Smooth muscle cell (in vitro differentiated cells): Measurements from ENCODE around the gene SLC4A11. TPM values are rescaled to one million over a fixed set of nuclear protein-coding genes. Genes with fewer than 3 reads are reported as not detected.

Experiments used
- DNase-seq: peaks from one replicate; lab custom pipeline; 2025; ENCODE audit not compliant: unreplicated experiment; lab: John Stamatoyannopoulos, UW
- H2AFZ ChIP-seq: fragments of 200-600 bp; sonication (generic); 2 replicates; pipeline ENCODE4 v1.6.0; 2016; ENCODE audit warnings: antibody characterized with exemption, low read depth, mild to moderate bottlenecking
- H3F3A ChIP-seq: fragments of 200-600 bp; sonication (generic); 2 replicates; pipeline ENCODE4 v1.6.0; 2017; ENCODE audit warnings: antibody characterized with exemption, low read depth
- H3K27ac ChIP-seq: fragments of 200-600 bp; sonication (generic); 2 replicates; pipeline ENCODE4 v1.5.1; 2016; ENCODE audit warnings: low read depth, mild to moderate bottlenecking
- H3K27me3 ChIP-seq: fragments of 200-600 bp; sonication (generic); 2 replicates; pipeline ENCODE4 v1.6.1; 2016; ENCODE audit warnings: low read depth, mild to moderate bottlenecking
- H3K36me3 ChIP-seq: fragments of 200-600 bp; sonication (generic); 2 replicates; pipeline ENCODE4 v1.5.1; 2016; ENCODE audit warnings: low read depth
- H3K4me1 ChIP-seq: fragments of 200-600 bp; sonication (generic); 2 replicates; pipeline ENCODE4 v1.5.1; 2016; ENCODE audit warnings: low read depth
- H3K4me2 ChIP-seq: fragments of 200-600 bp; sonication (generic); 2 replicates; pipeline ENCODE4 v1.6.0; 2016; ENCODE audit warnings: mild to moderate bottlenecking
- H3K4me3 ChIP-seq: fragments of 200-600 bp; sonication (generic); 2 replicates; pipeline ENCODE4 v1.5.1; 2016; ENCODE audit warnings: mild to moderate bottlenecking
- H3K79me2 ChIP-seq: fragments of 200-600 bp; sonication (generic); 2 replicates; pipeline ENCODE4 v1.6.0; 2016; ENCODE audit warnings: low read depth, mild to moderate bottlenecking
- H3K9ac ChIP-seq: fragments of 200-600 bp; sonication (generic); 2 replicates; pipeline ENCODE4 v1.6.0; 2016; ENCODE audit warnings: low read depth
- H3K9me3 ChIP-seq: fragments of 200-600 bp; sonication (generic); replicated peaks from 2 replicates; pipeline ENCODE4 v1.5.1; 2016; ENCODE audit warnings: low read depth
- H4K20me1 ChIP-seq: fragments of 200-600 bp; sonication (generic); 2 replicates; pipeline ENCODE4 v1.6.0; 2016; ENCODE audit warnings: low read depth
- WGBS: methylation state at CpG from one replicate; pipeline ENCODE4 v1.1.7; 2016; ENCODE audit warnings: low lambda C conversion rate; 5-methylcytosine and 5-hydroxymethylcytosine counted together
- polyA plus RNA-seq: library from polyadenylated mRNA; unstranded; fragments of >200 nt; fragmentation: Nextera tagmentation; extraction: Ambion mirVana; gene quantifications from 2 replicates; pipeline ENCODE4 v1.2.1, GENCODE V29; 2016
- total RNA-seq: library from RNA; depleted of rRNA; stranded (reverse); fragments of >200 nt; gene quantifications from 2 replicates; pipeline ENCODE4 v1.2.3, GENCODE V29; 2014
- TF ChIP-seq, protein P1 (sequence below): fragments of 200-600 bp; sonication (generic); IDR thresholded peaks from 2 replicates; pipeline ENCODE4 v1.5.1; 2017; ENCODE audit warnings: borderline replicate concordance, mild to moderate bottlenecking, antibody characterized with exemption; ENCODE audit not compliant: insufficient read depth, poor library complexity, severe bottlenecking

SLC4A11 gene
- total and polyA plus RNA-seq, 2 experiments from 2014 or later: 0.27 to 1.5 TPM

DNA sequence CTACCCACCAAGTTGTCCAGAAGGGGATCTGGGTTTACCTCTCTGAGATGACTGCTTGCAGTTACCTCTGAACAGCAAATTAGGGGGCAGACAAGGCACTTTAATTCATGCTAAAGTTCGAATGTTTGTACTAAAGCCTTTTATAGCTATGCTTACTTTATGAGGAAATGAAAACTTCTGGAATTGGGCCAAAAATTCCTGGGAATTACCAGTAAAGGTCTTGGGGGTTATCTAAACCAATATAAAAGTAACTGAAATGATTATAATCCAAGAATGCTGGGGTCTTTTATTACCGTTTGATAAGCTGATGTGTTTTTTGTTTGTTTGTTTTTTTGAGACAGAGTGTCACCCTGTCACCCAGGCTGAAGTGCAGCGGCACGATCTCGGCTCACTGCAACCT is 57.7 kb downstream of the SLC4A11 start:
- no peak overlapping the region for H3K4me2 ChIP-seq
- H3K79me2 ChIP-seq: no peaks in the 10 kb centered on the region
- no peaks in the 10 kb centered on the region for H3K36me3 ChIP-seq
- H3F3A ChIP-seq: no peaks in the 10 kb centered on the region
- H4K20me1 ChIP-seq: no peaks in the 10 kb centered on the region
- no peak overlapping the region for H2AFZ ChIP-seq
- H3K27ac ChIP-seq: no peak overlapping the region
- H3K4me1 ChIP-seq: no peaks in the 10 kb centered on the region
- TF ChIP-seq, protein P1, sequence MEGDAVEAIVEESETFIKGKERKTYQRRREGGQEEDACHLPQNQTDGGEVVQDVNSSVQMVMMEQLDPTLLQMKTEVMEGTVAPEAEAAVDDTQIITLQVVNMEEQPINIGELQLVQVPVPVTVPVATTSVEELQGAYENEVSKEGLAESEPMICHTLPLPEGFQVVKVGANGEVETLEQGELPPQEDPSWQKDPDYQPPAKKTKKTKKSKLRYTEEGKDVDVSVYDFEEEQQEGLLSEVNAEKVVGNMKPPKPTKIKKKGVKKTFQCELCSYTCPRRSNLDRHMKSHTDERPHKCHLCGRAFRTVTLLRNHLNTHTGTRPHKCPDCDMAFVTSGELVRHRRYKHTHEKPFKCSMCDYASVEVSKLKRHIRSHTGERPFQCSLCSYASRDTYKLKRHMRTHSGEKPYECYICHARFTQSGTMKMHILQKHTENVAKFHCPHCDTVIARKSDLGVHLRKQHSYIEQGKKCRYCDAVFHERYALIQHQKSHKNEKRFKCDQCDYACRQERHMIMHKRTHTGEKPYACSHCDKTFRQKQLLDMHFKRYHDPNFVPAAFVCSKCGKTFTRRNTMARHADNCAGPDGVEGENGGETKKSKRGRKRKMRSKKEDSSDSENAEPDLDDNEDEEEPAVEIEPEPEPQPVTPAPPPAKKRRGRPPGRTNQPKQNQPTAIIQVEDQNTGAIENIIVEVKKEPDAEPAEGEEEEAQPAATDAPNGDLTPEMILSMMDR: no peak
- H3K4me3 ChIP-seq: no peak overlapping the region
- no peak for DNase-seq
- no peaks in the 10 kb centered on the region for H3K9me3 ChIP-seq
- 88% methylated on average over 5 of the region's 5 CpGs for WGBS
- H3K9ac ChIP-seq: no peak overlapping the region
- H3K27me3 ChIP-seq: no peaks in the 10 kb centered on the region

DNA sequence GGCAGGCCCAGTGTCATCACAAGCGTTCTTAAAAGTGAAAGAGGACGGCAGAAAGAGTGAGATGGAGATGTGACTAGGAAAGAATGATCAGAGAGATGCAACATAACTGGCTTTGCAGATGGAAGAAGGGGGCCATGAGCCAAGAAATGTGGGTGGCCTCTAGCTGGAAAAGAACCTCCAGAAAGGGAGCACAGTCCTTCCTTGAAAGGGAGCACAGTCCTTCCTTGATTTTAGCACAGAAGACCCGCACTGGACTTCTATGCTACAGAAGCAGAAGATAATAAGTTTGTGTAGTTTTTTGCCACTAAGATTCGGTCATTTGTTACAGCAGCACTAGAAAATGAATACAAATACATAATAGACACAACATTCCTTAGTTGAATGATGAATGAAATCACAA is 58.7 kb downstream of the SLC4A11 start:
- Histone ChIP-seq H3F3A (no peaks in the 10 kb centered on the region), H3K27ac (no peak overlapping the region), H3K4me2 (no peak overlapping the region), H3K27me3 (no peaks in the 10 kb centered on the region), H3K9ac (no peak overlapping the region), H3K4me1 (peaks cover 2% of the 10 kb centered on the region), H3K79me2 (no peaks in the 10 kb centered on the region), H3K4me3 (no peak overlapping the region), H4K20me1 (no peaks in the 10 kb centered on the region), H2AFZ (no peak overlapping the region), H3K36me3 (no peaks in the 10 kb centered on the region), H3K9me3 (no peaks in the 10 kb centered on the region)
- 71% methylated on average over 4 of the region's 4 CpGs for WGBS
- DNase-seq: no peak
- TF ChIP-seq, protein P1: no peak

DNA sequence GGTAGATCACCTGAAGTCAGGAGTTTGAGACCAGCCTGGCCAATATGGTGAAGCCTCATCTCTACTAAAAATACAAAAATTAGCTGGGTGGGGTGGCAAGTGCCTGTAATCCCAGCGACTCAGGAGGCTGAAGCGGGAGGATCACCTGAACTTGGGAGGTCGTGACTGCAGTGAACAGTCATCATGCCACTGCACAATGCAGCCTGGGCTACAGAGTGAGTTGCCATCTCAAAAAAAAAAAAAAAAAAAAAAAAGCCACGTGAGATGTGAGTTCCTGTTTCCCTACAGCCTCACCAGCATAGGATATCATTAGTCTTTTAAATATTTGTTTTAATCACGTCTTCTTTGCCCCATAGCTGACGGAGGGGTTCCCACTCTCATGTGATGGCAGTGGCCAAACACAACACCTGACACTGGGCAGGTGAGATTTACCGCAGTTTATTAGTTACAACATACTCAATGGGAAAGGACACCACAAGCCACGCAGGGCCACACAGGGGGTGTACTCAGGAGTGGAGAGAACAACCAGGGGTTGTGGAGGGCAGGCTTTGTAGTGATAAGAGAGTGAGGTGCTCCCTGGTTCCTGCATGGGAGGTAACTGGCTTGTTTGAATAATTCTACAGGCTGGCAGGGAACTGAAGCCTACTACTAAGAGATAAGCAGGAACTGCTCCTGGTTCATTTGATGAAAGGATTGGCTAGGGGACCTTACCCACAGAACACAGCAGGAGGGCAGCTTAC is 61.1 kb downstream of the SLC4A11 start:
- Histone ChIP-seq H3K36me3 (no peaks in the 10 kb centered on the region), H3F3A (no peaks in the 10 kb centered on the region), H3K4me3 (no peak overlapping the region), H3K27me3 (no peaks in the 10 kb centered on the region), H4K20me1 (no peaks in the 10 kb centered on the region), H3K4me1 (peaks cover 13% of the 10 kb centered on the region), H3K27ac (no peak overlapping the region), H3K79me2 (no peaks in the 10 kb centered on the region), H3K4me2 (no peak overlapping the region), H2AFZ (no peak overlapping the region), H3K9ac (no peak overlapping the region), H3K9me3 (no peaks in the 10 kb centered on the region)
- DNase-seq: no peak
- 94% methylated on average over 8 of the region's 8 CpGs for WGBS
- TF ChIP-seq, protein P1: no peak

Other genes with a start within 250 kb of the SLC4A11 start
- not detected in 2 replicates for gene GNRH2, start 195.6 kb downstream of the SLC4A11 start, total RNA-seq
- gene GNRH2, start 195.6 kb downstream of the SLC4A11 start, polyA plus RNA-seq: not detected in 2 replicates
- gene MRPS26, start 193.1 kb downstream of the SLC4A11 start, total RNA-seq: 18.3 and 24.4 TPM in 2 replicates
- gene MRPS26, start 193.1 kb downstream of the SLC4A11 start, polyA plus RNA-seq: 62.9 and 79.6 TPM in 2 replicates
- not detected in 2 replicates for gene OXT, start 167.6 kb downstream of the SLC4A11 start, total RNA-seq
- gene OXT, start 167.6 kb downstream of the SLC4A11 start, polyA plus RNA-seq: 2.8 and 3.5 TPM in 2 replicates
- gene AVP, start 154.5 kb downstream of the SLC4A11 start, total RNA-seq: not detected in 2 replicates
- gene AVP, start 154.5 kb downstream of the SLC4A11 start, polyA plus RNA-seq: not detected in 2 replicates
- gene FASTKD5, start 79.3 kb downstream of the SLC4A11 start, total RNA-seq: 17.2 and 24.2 TPM in 2 replicates
- gene FASTKD5, start 79.3 kb downstream of the SLC4A11 start, polyA plus RNA-seq: 11.8 TPM in 2 replicates
- 3.4 and 4.9 TPM in 2 replicates for gene UBOX5, start 79.3 kb downstream of the SLC4A11 start, total RNA-seq
- 8.1 and 9.0 TPM in 2 replicates for gene UBOX5, start 79.3 kb downstream of the SLC4A11 start, polyA plus RNA-seq
- gene LZTS3, start 65.6 kb downstream of the SLC4A11 start, total RNA-seq: 3.6 and 6.9 TPM in 2 replicates
- 6.1 and 9.0 TPM in 2 replicates for gene LZTS3, start 65.6 kb downstream of the SLC4A11 start, polyA plus RNA-seq
- 20.4 and 55.4 TPM in 2 replicates for gene DDRGK1, start 34.5 kb downstream of the SLC4A11 start, total RNA-seq
- 48.0 and 66.6 TPM in 2 replicates for gene DDRGK1, start 34.5 kb downstream of the SLC4A11 start, polyA plus RNA-seq
- gene ITPA, start 29.7 kb downstream of the SLC4A11 start, total RNA-seq: 18.9 and 20.4 TPM in 2 replicates
- 51.6 and 55.8 TPM in 2 replicates for gene ITPA, start 29.7 kb downstream of the SLC4A11 start, polyA plus RNA-seq
- 17.1 and 19.6 TPM in 2 replicates for gene DNAAF9, start 168.5 kb upstream of the SLC4A11 start, total RNA-seq
- gene DNAAF9, start 168.5 kb upstream of the SLC4A11 start, polyA plus RNA-seq: 8.1 and 8.8 TPM in 2 replicates
- gene ATRN, start 231.8 kb upstream of the SLC4A11 start, total RNA-seq: 44.0 and 47.3 TPM in 2 replicates
- gene ATRN, start 231.8 kb upstream of the SLC4A11 start, polyA plus RNA-seq: 14.0 and 17.9 TPM in 2 replicates